HepG2 (cell line): ENCODE results near the gene MAP3K20. TPM values are rescaled to one million over a fixed set of nuclear protein-coding genes. Genes with fewer than 3 reads are reported as not detected.

Source experiments
- ATF7-NPFF ChIP-seq: sonication (generic); formaldehyde crosslinking; IDR thresholded peaks from 2 replicates; pipeline ENCODE4 v1.8.1; 2023; ENCODE audit warnings: mild to moderate bottlenecking, low read depth, missing genetic modification reagents, moderate library complexity
- BHLHE40 ChIP-seq: IDR thresholded peaks from 2 replicates; pipeline ENCODE4 v1.6.1; 2011; ENCODE audit warnings: low read length, improper control_type of control experiment
- CAMTA2 ChIP-seq: sonication (generic); formaldehyde crosslinking; IDR thresholded peaks from 2 replicates; pipeline ENCODE4 v1.4.0; 2020; ENCODE audit warnings: mild to moderate bottlenecking, missing genetic modification reagents, borderline replicate concordance
- ESRRA ChIP-seq: sonication (generic); formaldehyde crosslinking; IDR thresholded peaks from 2 replicates; pipeline ENCODE4 v1.5.1; 2020; ENCODE audit warnings: mild to moderate bottlenecking, low read depth, missing genetic modification reagents
- FOXO1 ChIP-seq: sonication (generic); formaldehyde crosslinking; IDR thresholded peaks from 2 replicates; pipeline ENCODE4 v1.4.0; 2020; ENCODE audit warnings: missing genetic modification reagents
- HNF1B ChIP-seq: sonication (generic); formaldehyde crosslinking; IDR thresholded peaks from 2 replicates; pipeline ENCODE4 v1.5.1; 2020; ENCODE audit warnings: mild to moderate bottlenecking, moderate library complexity, missing genetic modification reagents
- MLXIP ChIP-seq: sonication (generic); formaldehyde crosslinking; IDR thresholded peaks from 2 replicates; pipeline ENCODE4 v1.9.0; 2021; ENCODE audit warnings: missing genetic modification reagents, borderline replicate concordance
- NCOA2 ChIP-seq: sonication (generic); formaldehyde crosslinking; IDR thresholded peaks from 2 replicates; pipeline ENCODE4 v1.8.0; 2022; ENCODE audit warnings: inconsistent platforms
- RARA ChIP-seq: IDR thresholded peaks from 2 replicates; pipeline ENCODE4 v1.6.1; 2016; ENCODE audit warnings: missing genetic modification reagents, missing compliant biosample characterization
- RBFOX2 ChIP-seq: fragments of 200-400 bp; formaldehyde crosslinking; IDR thresholded peaks from 2 replicates; pipeline ENCODE4 v1.6.1; 2017; ENCODE audit warnings: low read depth, mild to moderate bottlenecking, low read length
- TBL1XR1 ChIP-seq: fragments of 150-350 bp; IDR thresholded peaks from 2 replicates; pipeline ENCODE4 v1.6.1; 2014; ENCODE audit warnings: borderline replicate concordance, low read length; ENCODE audit not compliant: partially characterized antibody
- TBP ChIP-seq: sonication (generic); formaldehyde crosslinking; IDR thresholded peaks from 2 replicates; pipeline ENCODE4 v1.5.0; 2020; ENCODE audit warnings: missing genetic modification reagents
- TEF ChIP-seq: sonication (generic); formaldehyde crosslinking; IDR thresholded peaks from 2 replicates; pipeline ENCODE4 v1.5.0; 2020; ENCODE audit warnings: missing genetic modification reagents
- ZBTB7B ChIP-seq: sonication (generic); formaldehyde crosslinking; IDR thresholded peaks from 2 replicates; pipeline ENCODE4 v1.4.0; 2020; ENCODE audit warnings: missing genetic modification reagents
- ZKSCAN5 ChIP-seq: sonication (generic); formaldehyde crosslinking; IDR thresholded peaks from 2 replicates; pipeline ENCODE4 v1.5.1; 2020; ENCODE audit warnings: mild to moderate bottlenecking, missing genetic modification reagents
- ZNF207 ChIP-seq: fragments of 450-650 bp; IDR thresholded peaks from 2 replicates; pipeline ENCODE4 v1.6.1; 2016; ENCODE audit warnings: antibody characterized with exemption, borderline replicate concordance
- ZNF234 ChIP-seq: sonication (generic); formaldehyde crosslinking; conservative IDR thresholded peaks from 2 replicates; pipeline ENCODE4 v1.5.1; 2020; ENCODE audit warnings: mild to moderate bottlenecking, missing genetic modification reagents
- ZNF24 ChIP-seq: fragments of 450-650 bp; IDR thresholded peaks from 2 replicates; pipeline ENCODE4 v1.6.1; 2017; ENCODE audit warnings: antibody characterized with exemption, mild to moderate bottlenecking
- ZNF431 ChIP-seq: sonication (generic); formaldehyde crosslinking; IDR thresholded peaks from 2 replicates; pipeline ENCODE4 v1.9.0; 2022; ENCODE audit warnings: missing genetic modification reagents, low read depth, mild to moderate bottlenecking, borderline replicate concordance
- ZNF468 ChIP-seq: sonication (generic); formaldehyde crosslinking; IDR thresholded peaks from 2 replicates; pipeline ENCODE4 v1.8.0; 2022; ENCODE audit warnings: mild to moderate bottlenecking, moderate library complexity, missing genetic modification reagents
- ZNF550 ChIP-seq: sonication (generic); formaldehyde crosslinking; IDR thresholded peaks from 2 replicates; pipeline ENCODE4 v1.4.0; 2020; ENCODE audit warnings: mild to moderate bottlenecking, missing genetic modification reagents, borderline replicate concordance
- ZNF615 ChIP-seq: sonication (generic); formaldehyde crosslinking; IDR thresholded peaks from 2 replicates; pipeline ENCODE4 v1.5.0; 2020; ENCODE audit warnings: mild to moderate bottlenecking, missing genetic modification reagents, borderline replicate concordance
- polyA plus RNA-seq, 8 experiments: library from polyadenylated mRNA; depleted of rRNA in 3 of 8; stranded (reverse) in 7 of 8; unstranded in 1 of 8; fragments of >200 nt; fragmentation: Illumina TruSeq in 4 of 8; extraction: Trizol in 4 of 8; gene quantifications; 2 replicates each; pipeline versions ENCODE4 v1.2.1 to v1.2.3, GENCODE V29; 2011 to 2016; ENCODE audit warnings: low read depth in 4 of 8, missing spikeins in 1 of 8, mixed read lengths in 1 of 8; ENCODE audit not compliant: insufficient read depth in 1 of 8
- total RNA-seq, 5 experiments: library from RNA; depleted of rRNA; stranded (reverse); fragments of >200 nt; fragmentation: Illumina TruSeq; extraction: Trizol; gene quantifications; 2 replicates each; pipeline ENCODE4 v1.2.3, GENCODE V29; 2016; ENCODE audit warnings: low read depth in 1 of 5
- TF ChIP-seq, protein P1 (sequence below): sonication (generic); formaldehyde crosslinking; IDR thresholded peaks from 2 replicates; pipeline ENCODE4 v1.4.0; 2020; ENCODE audit warnings: missing genetic modification reagents
- TF ChIP-seq, protein P2 (sequence below): sonication (generic); formaldehyde crosslinking; IDR thresholded peaks from 2 replicates; pipeline ENCODE4 v1.4.0; 2020; ENCODE audit warnings: missing genetic modification reagents

The MAP3K20 gene
- total and polyA plus RNA-seq, 2 of the 13 experiments (the other 11 are each of a cell fraction or from before 2014, with no cell fraction given) = 5.2 to 13.5 TPM

DNA sequence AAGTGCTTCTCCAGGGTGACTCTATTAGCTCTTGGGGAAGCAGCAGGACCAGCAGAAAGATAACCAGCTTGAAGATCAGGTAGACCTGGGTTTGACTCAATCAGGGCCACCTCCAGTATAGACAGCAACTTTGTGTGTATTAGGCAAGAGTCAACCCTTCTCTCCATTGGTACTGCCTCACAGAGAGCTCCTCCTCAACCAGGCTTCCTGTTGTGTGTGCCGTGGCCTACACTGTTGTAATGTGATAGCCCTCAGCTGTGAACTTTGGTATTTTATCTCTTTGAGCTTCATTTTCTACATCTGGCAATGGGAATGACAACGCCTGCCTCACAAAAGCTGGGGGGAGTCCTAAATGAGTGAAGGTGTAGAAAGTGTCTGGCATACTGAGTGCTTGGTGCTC lies 17.0 kb upstream of the MAP3K20 start (continued):
- TF ChIP-seq ZNF207 = no peak
- 0 out of 2 replicates have a peak, but pooled peaks have one; percentile 17 for TF ChIP-seq FOXO1 (CRISPR knock-in tag)
- no peak for TF ChIP-seq ZNF468
- no peak for TF ChIP-seq ATF7-NPFF (CRISPR knock-in tag)
- no peak for TF ChIP-seq RARA
- no peak for TF ChIP-seq ZNF234 (CRISPR knock-in tag)
- no peak for TF ChIP-seq TBP
- TF ChIP-seq HNF1B = 0 out of 2 replicates have a peak, but pooled peaks have one; percentile 20
- TF ChIP-seq ZNF615 = no peak
- TF ChIP-seq ZBTB7B = no peak
- TF ChIP-seq MLXIP (CRISPR knock-in tag) = no peak
- no peak for TF ChIP-seq RBFOX2
- no peak for TF ChIP-seq ZKSCAN5 (CRISPR knock-in tag)
- no peak for TF ChIP-seq CAMTA2 (CRISPR knock-in tag)
- no peak for TF ChIP-seq TEF
- TF ChIP-seq, protein P1, sequence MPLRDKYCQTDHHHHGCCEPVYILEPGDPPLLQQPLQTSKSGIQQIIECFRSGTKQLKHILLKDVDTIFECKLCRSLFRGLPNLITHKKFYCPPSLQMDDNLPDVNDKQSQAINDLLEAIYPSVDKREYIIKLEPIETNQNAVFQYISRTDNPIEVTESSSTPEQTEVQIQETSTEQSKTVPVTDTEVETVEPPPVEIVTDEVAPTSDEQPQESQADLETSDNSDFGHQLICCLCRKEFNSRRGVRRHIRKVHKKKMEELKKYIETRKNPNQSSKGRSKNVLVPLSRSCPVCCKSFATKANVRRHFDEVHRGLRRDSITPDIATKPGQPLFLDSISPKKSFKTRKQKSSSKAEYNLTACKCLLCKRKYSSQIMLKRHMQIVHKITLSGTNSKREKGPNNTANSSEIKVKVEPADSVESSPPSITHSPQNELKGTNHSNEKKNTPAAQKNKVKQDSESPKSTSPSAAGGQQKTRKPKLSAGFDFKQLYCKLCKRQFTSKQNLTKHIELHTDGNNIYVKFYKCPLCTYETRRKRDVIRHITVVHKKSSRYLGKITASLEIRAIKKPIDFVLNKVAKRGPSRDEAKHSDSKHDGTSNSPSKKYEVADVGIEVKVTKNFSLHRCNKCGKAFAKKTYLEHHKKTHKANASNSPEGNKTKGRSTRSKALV (CRISPR knock-in tag) = no peak
- TF ChIP-seq ZNF431 (CRISPR knock-in tag) = no peak
- no peak for TF ChIP-seq ZNF550
- no peak for TF ChIP-seq ZNF24
- TF ChIP-seq TBL1XR1 = no peak
- no peak for TF ChIP-seq NCOA2 (CRISPR knock-in tag)
- TF ChIP-seq, protein P2, sequence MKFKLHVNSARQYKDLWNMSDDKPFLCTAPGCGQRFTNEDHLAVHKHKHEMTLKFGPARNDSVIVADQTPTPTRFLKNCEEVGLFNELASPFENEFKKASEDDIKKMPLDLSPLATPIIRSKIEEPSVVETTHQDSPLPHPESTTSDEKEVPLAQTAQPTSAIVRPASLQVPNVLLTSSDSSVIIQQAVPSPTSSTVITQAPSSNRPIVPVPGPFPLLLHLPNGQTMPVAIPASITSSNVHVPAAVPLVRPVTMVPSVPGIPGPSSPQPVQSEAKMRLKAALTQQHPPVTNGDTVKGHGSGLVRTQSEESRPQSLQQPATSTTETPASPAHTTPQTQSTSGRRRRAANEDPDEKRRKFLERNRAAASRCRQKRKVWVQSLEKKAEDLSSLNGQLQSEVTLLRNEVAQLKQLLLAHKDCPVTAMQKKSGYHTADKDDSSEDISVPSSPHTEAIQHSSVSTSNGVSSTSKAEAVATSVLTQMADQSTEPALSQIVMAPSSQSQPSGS (CRISPR knock-in tag) = no peak
- no peak for TF ChIP-seq BHLHE40
- no peak for TF ChIP-seq ESRRA (CRISPR knock-in tag)
